B cell (primary cell): Measurements from ENCODE around the gene DAD1. TPM values are rescaled to one million over a fixed set of nuclear protein-coding genes. Genes with fewer than 3 reads are reported as not detected.

Experiments used
- ATAC-seq: fragments of 200-7000 bp; cut with Tn5 transposase; one replicate; pipeline ENCODE4 v1.10.0; 2021; ENCODE audit warnings: low read depth, mild to moderate bottlenecking, moderate number of reproducible peaks, moderate library complexity
- CTCF ChIA-PET: fragments of 350-600 bp; sonication (Branson Sonifier 250); formaldehyde crosslinking; loops from one replicate; lab custom pipeline; 2021; ENCODE audit warnings: antibody characterized with exemption, inconsistent platforms; lab: Charles Lee
- POLR2A ChIA-PET: fragments of 350-600 bp; sonication (Branson Sonifier 250); formaldehyde crosslinking; loops from one replicate; lab custom pipeline; 2021; ENCODE audit warnings: antibody characterized with exemption; lab: Charles Lee
- DNase-seq: peaks from one replicate; pipeline ENCODE4 v3.0.0; 2013
- H2AFZ ChIP-seq: 2 replicates; pipeline ENCODE4 v1.6.1; 2012; ENCODE audit warnings: mild to moderate bottlenecking, low read depth, low read length; ENCODE audit not compliant: insufficient read depth, poor library complexity, severe bottlenecking
- H3K27ac ChIP-seq, 2 donors: 1 replicate in 1 of 2; 2 replicates in 1 of 2; pipeline ENCODE4 v1.5.1; 2012 to 2013; ENCODE audit warnings: low read length in 2 of 2, mild to moderate bottlenecking in 2 of 2, moderate library complexity in 1 of 2
- H3K27me3 ChIP-seq, 4 experiments: fragments of 200-600 bp in 1 of 4; sonication (generic) in 1 of 4; replicated peaks in 1 of 4; 1 replicate in 2 of 4; 2 replicates in 2 of 4; pipeline versions ENCODE4 v1.6.1 to v1.7.0; 2013 to 2016; ENCODE audit warnings: low read length in 3 of 4, mild to moderate bottlenecking in 2 of 4, mixed read lengths in 1 of 4, moderate library complexity in 1 of 4; ENCODE audit not compliant: insufficient read depth in 4 of 4, control insufficient read depth in 3 of 4; ENCODE audit errors: control extremely low read depth in 1 of 4
- H3K36me3 ChIP-seq, 2 experiments: replicated peaks in 1 of 2; 1 replicate in 1 of 2; 2 replicates in 1 of 2; pipeline versions ENCODE4 v1.6.1 to v1.7.1; 2013; ENCODE audit warnings: low read length in 1 of 2; ENCODE audit not compliant: insufficient read depth in 2 of 2, control insufficient read depth in 1 of 2; ENCODE audit errors: control extremely low read depth in 1 of 2, extremely low read depth in 1 of 2
- H3K4me1 ChIP-seq, 2 donors: fragments of 200-600 bp in 1 of 2; sonication (generic) in 1 of 2; 1 replicate in 1 of 2; 2 replicates in 1 of 2; pipeline versions ENCODE4 v1.5.1 to v1.6.1; 2013 to 2017; ENCODE audit warnings: low read length in 2 of 2; ENCODE audit not compliant: control insufficient read depth in 2 of 2, insufficient read depth in 2 of 2
- H3K4me2 ChIP-seq: replicated peaks from 2 replicates; pipeline ENCODE3; 2012; ENCODE audit warnings: mild to moderate bottlenecking, low read depth, low read length; ENCODE audit not compliant: poor library complexity, severe bottlenecking
- H3K4me3 ChIP-seq, 5 experiments: fragments of 200-600 bp in 1 of 5; sonication (generic) in 1 of 5; 1 replicate in 3 of 5; 2 replicates in 2 of 5; pipeline versions ENCODE4 v1.5.1 to v1.7.0; 2011 to 2016; ENCODE audit warnings: low read length in 4 of 5, mild to moderate bottlenecking in 4 of 5, low read depth in 2 of 5, control low read depth in 1 of 5, moderate library complexity in 1 of 5; ENCODE audit not compliant: insufficient read depth in 1 of 5; ENCODE audit errors: control extremely low read depth in 1 of 5, extremely low read depth in 1 of 5
- H3K79me2 ChIP-seq: fragments of 200-600 bp; sonication (generic); one replicate; pipeline ENCODE4 v1.6.0; 2016; ENCODE audit warnings: low read length; ENCODE audit not compliant: control insufficient read depth, insufficient read depth
- H3K9ac ChIP-seq: fragments of 200-600 bp; sonication (generic); 2 replicates; pipeline ENCODE4 v1.6.1; 2017; ENCODE audit warnings: mild to moderate bottlenecking, low read length, moderate library complexity
- H3K9me3 ChIP-seq, 3 donors: one replicate each; pipeline versions ENCODE4 v1.6.1 to v1.7.1; 2013; ENCODE audit warnings: low read length in 2 of 3; ENCODE audit not compliant: control insufficient read depth in 2 of 3, insufficient read depth in 1 of 3; ENCODE audit errors: control extremely low read depth in 1 of 3
- H4K20me1 ChIP-seq: 2 replicates; pipeline ENCODE4 v1.6.0; 2012; ENCODE audit warnings: mild to moderate bottlenecking, low read length; ENCODE audit not compliant: insufficient read depth, control insufficient read depth, poor library complexity, severe bottlenecking
- H3K27ac Mint-ChIP-seq: one replicate; pipeline ENCODE4 v1.8.0; 2021; ENCODE audit warnings: mixed read lengths
- H3K27me3 Mint-ChIP-seq: one replicate; pipeline ENCODE4 v1.8.0; 2021; ENCODE audit warnings: mixed read lengths
- H3K4me1 Mint-ChIP-seq: one replicate; pipeline ENCODE4 v1.8.0; 2021; ENCODE audit warnings: mixed read lengths
- H3K4me3 Mint-ChIP-seq: one replicate; pipeline ENCODE4 v1.8.0; 2021; ENCODE audit warnings: mixed read lengths
- H3K9me3 Mint-ChIP-seq: one replicate; pipeline ENCODE4 v1.8.0; 2022; ENCODE audit warnings: mixed read lengths; ENCODE audit not compliant: insufficient read depth
- CTCF ChIP-seq: fragments of 200-600 bp; IDR thresholded peaks from one replicate; pipeline ENCODE4 v1.8.0; 2022; ENCODE audit warnings: antibody characterized with exemption, mild to moderate bottlenecking
- EZH2 ChIP-seq: IDR thresholded peaks from 2 replicates; pipeline ENCODE4 v1.6.1; 2012; ENCODE audit warnings: borderline replicate concordance, low read depth, mild to moderate bottlenecking, moderate library complexity, low read length; ENCODE audit not compliant: insufficient read depth, poor library complexity, severe bottlenecking
- WGBS: methylation state at CpG from one replicate; pipeline ENCODE4 v1.1.5; 2013; ENCODE audit warnings: missing lambda C conversion rate; ENCODE audit not compliant: insufficient coverage; 5-methylcytosine and 5-hydroxymethylcytosine counted together
- intact Hi-C: fragments of 100-400 bp; cut with micrococcal nuclease; formaldehyde crosslinking; loops from one replicate; pipeline ENCODE4 v1.10.0; 2022
- polyA plus RNA-seq: library from polyadenylated mRNA; depleted of rRNA; stranded (reverse); fragments of >200 nt; gene quantifications from 2 replicates; pipeline ENCODE4 v1.2.3, GENCODE V29; 2012
- total RNA-seq, 2 donors: library from RNA; stranded (reverse); fragments of 120-200 nt in 1 of 2; gene quantifications; 1 replicate in 1 of 2; 2 replicates in 1 of 2; pipeline versions ENCODE4 v1.2.3 to v1.2.4, GENCODE V29; 2013 to 2022

The DAD1 gene
- total and polyA plus RNA-seq, 2 donors (not counting 1 experiment from before 2014, with no cell fraction given), result 77.4 to 114 TPM

- Histone ChIP-seq H3K4me2 (peak overlapping the region; percentile 61), H3K4me3 (peak overlapping the region in 1 of 5 experiments; percentile 22), H3K79me2 (peaks cover 41% of the 10 kb centered on the region), H3K27me3 (no peaks in the 10 kb centered on the region), H4K20me1 (no peaks in the 10 kb centered on the region), H3K36me3 (peaks cover 0 to 11% of the 10 kb centered on the region in 2 experiments), H3K4me1 (peaks cover 85 to 92% of the 10 kb centered on the region in 2 donors), H3K27ac (peak overlapping the region; percentile 76 to 78), H3K9ac (peak overlapping the region; percentile 7), H2AFZ (peak overlapping the region; percentile 56), H3K9me3 (no peaks in the 10 kb centered on the region)
- ChIA-PET POLR2A (interaction anchor here (0.6 to 2.6 kb wide), 4 partner anchors 8 to 530 kb away, joined by 4 to 12 read pairs (median 6); no protein-coding TSS in a partner anchor), CTCF (interaction anchor here (0.6 to 15.3 kb wide), 14 partner anchors 8 to 497 kb away, joined by 3 to 354 read pairs (median 4); no protein-coding TSS in a partner anchor)
- no peaks in the 10 kb centered on the region for H3K9me3 Mint-ChIP-seq
- TF ChIP-seq CTCF (no peak), EZH2 (no peak)
- DNase-seq, result peak; percentile 47
- peak overlapping the region; percentile 88 for H3K27ac Mint-ChIP-seq
- peak overlapping the region; percentile 40 for H3K4me3 Mint-ChIP-seq
- 10% methylated on average over 3 of the region's 11 CpGs for WGBS
- no peaks in the 10 kb centered on the region for H3K27me3 Mint-ChIP-seq
- peaks cover 84% of the 10 kb centered on the region for H3K4me1 Mint-ChIP-seq
- ATAC-seq, result peak; percentile 14
- intact Hi-C loops, result loop anchor here (1.0 kb wide), 1 partner anchor 8 kb away; no protein-coding TSS in a partner anchor
These were observed 27.1 kb downstream of the DAD1 start for GRCh38 chr14:22561661-22562579.

GRCh38 chr14:22561366-22561660 is 27.7 kb downstream of the DAD1 start:
- peaks cover 1% of the 10 kb centered on the region for H3K27me3 Mint-ChIP-seq
- peak overlapping the region in 1 of 5 experiments; percentile 7 for H3K4me3 ChIP-seq
- peak overlapping the region; percentile 76 to 78 for H3K27ac ChIP-seq
- no peaks in the 10 kb centered on the region for H3K27me3 ChIP-seq
- H3K9ac ChIP-seq, result no peak overlapping the region
- ChIA-PET POLR2A (interaction anchor here (0.6 to 2.6 kb wide), 3 partner anchors 8 to 530 kb away, joined by 4 to 12 read pairs (median 8); no protein-coding TSS in a partner anchor), CTCF (interaction anchor here (0.6 to 15.3 kb wide), 13 partner anchors 9 to 498 kb away, joined by 3 to 354 read pairs (median 4); no protein-coding TSS in a partner anchor)
- H3K9me3 Mint-ChIP-seq, result no peaks in the 10 kb centered on the region
- peaks cover 0 to 11% of the 10 kb centered on the region in 2 experiments for H3K36me3 ChIP-seq
- 42% methylated on average over 3 of the region's 3 CpGs for WGBS
- peak overlapping the region; percentile 61 for H3K4me2 ChIP-seq
- ATAC-seq (no peak), DNase-seq (no peak)
- TF ChIP-seq CTCF (no peak), EZH2 (no peak)
- H3K4me3 Mint-ChIP-seq, result peak overlapping the region; percentile 40
- H3K79me2 ChIP-seq, result peaks cover 35% of the 10 kb centered on the region
- H3K27ac Mint-ChIP-seq, result peak overlapping the region; percentile 93
- peaks cover 84 to 92% of the 10 kb centered on the region in 2 donors for H3K4me1 ChIP-seq
- peak overlapping the region; percentile 56 for H2AFZ ChIP-seq
- intact Hi-C loops, result loop anchor here (1.0 kb wide), 1 partner anchor 9 kb away; no protein-coding TSS in a partner anchor
- no peaks in the 10 kb centered on the region for H4K20me1 ChIP-seq
- H3K4me1 Mint-ChIP-seq, result peaks cover 85% of the 10 kb centered on the region
- H3K9me3 ChIP-seq, result no peaks in the 10 kb centered on the region
